Gastroesophageal sphincter (tissue), 4 donors: Measurements from ENCODE around the gene RPL13. TPM values are rescaled to one million over a fixed set of nuclear protein-coding genes. Genes with fewer than 3 reads are reported as not detected.

Experiments
- ATAC-seq: fragments of 150-250 bp; one replicate; pipeline ENCODE4 v1.9.1; 2016; ENCODE audit warnings: mild to moderate bottlenecking, moderate library complexity
- H3K27ac ChIP-seq, 4 donors: fragments of 200-600 bp; sonication (generic) in 3 of 4; 1 replicate in 3 of 4; 2 replicates in 1 of 4; pipeline ENCODE4 v1.5.1; 2016 to 2019
- H3K27me3 ChIP-seq: fragments of 200-600 bp; sonication (generic); one replicate; pipeline ENCODE4 v1.5.1; 2019
- H3K36me3 ChIP-seq, 2 donors: fragments of 200-600 bp; sonication (generic); one replicate each; pipeline ENCODE4 v1.5.1; 2019; ENCODE audit warnings: control low read depth in 1 of 2
- H3K4me1 ChIP-seq, 3 donors: fragments of 200-600 bp; sonication (generic); 1 replicate in 2 of 3; 2 replicates in 1 of 3; pipeline ENCODE4 v1.5.1; 2016 to 2019; ENCODE audit warnings: control low read depth in 2 of 3
- H3K4me3 ChIP-seq, 2 donors: fragments of 200-600 bp; sonication (generic); one replicate each; pipeline ENCODE4 v1.5.1; 2019; ENCODE audit warnings: mild to moderate bottlenecking in 1 of 2, moderate library complexity in 1 of 2
- H3K9me3 ChIP-seq, 3 donors: fragments of 200-600 bp; sonication (generic); one replicate each; pipeline ENCODE4 v1.5.1; 2017 to 2019; ENCODE audit warnings: control low read depth in 2 of 3
- CTCF ChIP-seq, 4 experiments: fragments of 200-600 bp in 2 of 4; fragments of 450-650 bp in 2 of 4; sonication (generic) in 1 of 4; IDR thresholded peaks; one replicate each; pipeline ENCODE4 v1.5.1; 2017 to 2019; ENCODE audit warnings: antibody characterized with exemption in 4 of 4, mild to moderate bottlenecking in 2 of 4, moderate library complexity in 2 of 4
- EP300 ChIP-seq: sonication (generic); formaldehyde crosslinking; IDR thresholded peaks from one replicate; pipeline ENCODE4 v1.6.1; 2017; ENCODE audit warnings: antibody characterized with exemption, mild to moderate bottlenecking
- POLR2A ChIP-seq, 2 donors: fragments of 450-650 bp; IDR thresholded peaks; one replicate each; pipeline ENCODE4 v1.6.1; 2017; ENCODE audit warnings: antibody characterized with exemption in 2 of 2, mild to moderate bottlenecking in 2 of 2, moderate library complexity in 1 of 2
- POLR2AphosphoS5 ChIP-seq: sonication (generic); formaldehyde crosslinking; IDR thresholded peaks from one replicate; pipeline ENCODE4 v1.6.1; 2017; ENCODE audit warnings: antibody characterized with exemption
- WGBS, 2 donors: methylation state at CpG; one replicate each; pipeline ENCODE4 v1.1.5; 2018; ENCODE audit warnings: low coverage in 1 of 2; 5-methylcytosine and 5-hydroxymethylcytosine counted together
- total RNA-seq, 4 donors: library from RNA; depleted of rRNA; stranded (reverse); fragments of >200 nt; gene quantifications; one replicate each; pipeline ENCODE4 v1.1.0, GENCODE V29; 2016

RPL13 gene
- total RNA-seq, 4 donors from 2014 or later = 2,888 to 7,342 (median 4,676) TPM

GRCh38 chr16:89522287-89522686 is 38.2 kb upstream of the RPL13 start:
- H3K9me3 ChIP-seq = no peaks in the 10 kb centered on the region
- H3K4me1 ChIP-seq = no peaks in the 10 kb centered on the region
- WGBS, 2 donors = 65 to 89% methylated on average over 6 to 17 of the region's 31 CpGs
- no peak overlapping the region for H3K27ac ChIP-seq
- no peak for TF ChIP-seq POLR2AphosphoS5
- no peak for TF ChIP-seq POLR2A (IDR thresholded peaks at IDR 0.05)
- no peak for TF ChIP-seq CTCF (IDR thresholded peaks at IDR 0.05)
- no peak for TF ChIP-seq EP300
- no peak for ATAC-seq
- H3K27me3 ChIP-seq = no peaks in the 10 kb centered on the region
- H3K36me3 ChIP-seq = peaks cover 0 to 99% of the 10 kb centered on the region in 2 donors
- no peak overlapping the region for H3K4me3 ChIP-seq

GRCh38 chr16:89523680-89524344 is 36.7 kb upstream of the RPL13 start:
- TF ChIP-seq CTCF (IDR thresholded peaks at IDR 0.05) = no peak
- no peak for TF ChIP-seq POLR2A (IDR thresholded peaks at IDR 0.05)
- no peak for TF ChIP-seq POLR2AphosphoS5
- no peak for TF ChIP-seq EP300
- Histone ChIP-seq H3K27ac (no peak overlapping the region), H3K9me3 (no peaks in the 10 kb centered on the region), H3K27me3 (no peaks in the 10 kb centered on the region), H3K36me3 (peaks cover 0 to 99% of the 10 kb centered on the region in 2 donors), H3K4me1 (no peaks in the 10 kb centered on the region), H3K4me3 (no peak overlapping the region)
- 60 to 70% methylated on average over 1 to 2 of the region's 32 CpGs for WGBS, 2 donors
- no peak for ATAC-seq

GRCh38 chr16:89525146-89525913 is 35.2 kb upstream of the RPL13 start:
- Histone ChIP-seq H3K9me3 (no peaks in the 10 kb centered on the region), H3K4me3 (no peak overlapping the region), H3K36me3 (peaks cover 0 to 99% of the 10 kb centered on the region in 2 donors), H3K4me1 (no peaks in the 10 kb centered on the region), H3K27me3 (no peaks in the 10 kb centered on the region), H3K27ac (no peak overlapping the region)
- WGBS, 2 donors = 79 to 84% methylated on average over 12 to 13 of the region's 20 CpGs
- ATAC-seq = no peak
- TF ChIP-seq POLR2A (IDR thresholded peaks at IDR 0.05) (no peak), CTCF (IDR thresholded peaks at IDR 0.05) (no peak)

- H3K4me1 ChIP-seq = no peaks in the 10 kb centered on the region
- H3K36me3 ChIP-seq = peaks cover 0 to 100% of the 10 kb centered on the region in 2 donors
- no peak for ATAC-seq
- H3K9me3 ChIP-seq = no peaks in the 10 kb centered on the region
- H3K4me3 ChIP-seq = no peak overlapping the region
- no peaks in the 10 kb centered on the region for H3K27me3 ChIP-seq
- H3K27ac ChIP-seq = no peak overlapping the region
- 79 to 92% methylated on average over 13 to 16 of the region's 16 CpGs for WGBS, 2 donors
- TF ChIP-seq POLR2A (IDR thresholded peaks at IDR 0.05) (no peak), POLR2AphosphoS5 (no peak), CTCF (IDR thresholded peaks at IDR 0.05) (no peak), EP300 (no peak)
These were observed 31.4 kb upstream of the RPL13 start for GRCh38 chr16:89529097-89529496.
